Neuronal stem cell (in vitro differentiated cells): ENCODE results near the gene PNMA8B.
A peak's percentile ranks its signal among the peaks of the same experiment; 100 is the strongest.

Source experiments
- DNase-seq: peaks from one replicate; pipeline ENCODE4 v3.0.0-alpha.2; 2013; ENCODE audit warnings: low spot score
- H2AFZ ChIP-seq: one replicate; pipeline ENCODE4 v1.6.1; 2013; ENCODE audit warnings: mild to moderate bottlenecking, low read length, inconsistent platforms
- H2AK5ac ChIP-seq: 2 replicates; pipeline ENCODE4 v1.6.1; 2013; ENCODE audit warnings: low read depth, mild to moderate bottlenecking, inconsistent platforms, low read length, moderate library complexity, mixed read lengths
- H2BK120ac ChIP-seq: 2 replicates; pipeline ENCODE4 v1.6.1; 2013; ENCODE audit warnings: low read depth, mild to moderate bottlenecking, inconsistent platforms, low read length, moderate library complexity, mixed read lengths
- H2BK12ac ChIP-seq: one replicate; pipeline ENCODE4 v1.6.1; 2013; ENCODE audit warnings: low read length, inconsistent platforms
- H2BK15ac ChIP-seq: 2 replicates; pipeline ENCODE4 v1.6.1; 2013; ENCODE audit warnings: mild to moderate bottlenecking, low read length, inconsistent platforms, mixed read lengths
- H2BK5ac ChIP-seq: one replicate; pipeline ENCODE4 v1.6.1; 2013; ENCODE audit warnings: inconsistent platforms, mild to moderate bottlenecking, low read length, moderate library complexity
- H3K14ac ChIP-seq: one replicate; pipeline ENCODE4 v1.6.1; 2013; ENCODE audit warnings: low read length, inconsistent platforms
- H3K18ac ChIP-seq: 2 replicates; pipeline ENCODE4 v1.6.1; 2013; ENCODE audit warnings: low read length, inconsistent platforms
- H3K23ac ChIP-seq: 2 replicates; pipeline ENCODE4 v1.6.1; 2013; ENCODE audit warnings: low read depth, mild to moderate bottlenecking, mixed read lengths, low read length, inconsistent platforms; ENCODE audit not compliant: poor library complexity
- H3K27ac ChIP-seq: replicated peaks from 3 replicates; pipeline ENCODE4 v1.5.1; 2013; ENCODE audit warnings: low read length, inconsistent platforms
- H3K27me3 ChIP-seq, 3 experiments: 2 replicates each; pipeline ENCODE4 v1.6.1; 2013; ENCODE audit warnings: low read length in 3 of 3, mild to moderate bottlenecking in 2 of 3, inconsistent platforms in 1 of 3, low read depth in 1 of 3, mixed read lengths in 1 of 3, moderate library complexity in 1 of 3; ENCODE audit not compliant: control insufficient read depth in 3 of 3, insufficient read depth in 3 of 3
- H3K36me3 ChIP-seq, 2 donors: replicated peaks in 1 of 2; 2 replicates each; pipeline ENCODE4 v1.6.1; 2013; ENCODE audit warnings: low read length in 2 of 2; ENCODE audit not compliant: control insufficient read depth in 2 of 2, insufficient read depth in 2 of 2
- H3K4ac ChIP-seq: 2 replicates; pipeline ENCODE4 v1.6.1; 2013; ENCODE audit warnings: inconsistent platforms, mild to moderate bottlenecking, low read length, moderate library complexity
- H3K4me1 ChIP-seq, 2 donors: 1 replicate in 1 of 2; 2 replicates in 1 of 2; pipeline ENCODE4 v1.6.1; 2013; ENCODE audit warnings: low read length in 2 of 2, low read depth in 1 of 2; ENCODE audit not compliant: control insufficient read depth in 2 of 2, insufficient read depth in 1 of 2
- H3K4me2 ChIP-seq: one replicate; pipeline ENCODE4 v1.6.1; 2013; ENCODE audit warnings: mild to moderate bottlenecking, low read length, inconsistent platforms; ENCODE audit not compliant: insufficient read depth, poor library complexity, severe bottlenecking
- H3K4me3 ChIP-seq, 2 donors: 2 replicates each; pipeline ENCODE4 v1.5.1; 2013; ENCODE audit warnings: low read length in 2 of 2, mild to moderate bottlenecking in 2 of 2, inconsistent platforms in 1 of 2, moderate library complexity in 1 of 2
- H3K79me1 ChIP-seq: one replicate; pipeline ENCODE4 v1.6.1; 2013; ENCODE audit warnings: low read depth, mild to moderate bottlenecking, inconsistent platforms, low read length, moderate library complexity
- H3K9ac ChIP-seq: one replicate; pipeline ENCODE4 v1.6.1; 2013; ENCODE audit warnings: mild to moderate bottlenecking, low read depth, low read length, inconsistent platforms; ENCODE audit not compliant: poor library complexity
- H3K9me3 ChIP-seq, 2 donors: replicated peaks in 1 of 2; 2 replicates each; pipeline versions ENCODE3 to v1.6.1; 2013; ENCODE audit warnings: low read length in 2 of 2, mild to moderate bottlenecking in 2 of 2, inconsistent platforms in 1 of 2, low read depth in 1 of 2, mixed read lengths in 1 of 2, moderate library complexity in 1 of 2; ENCODE audit not compliant: control insufficient read depth in 2 of 2, insufficient read depth in 1 of 2
- H4K8ac ChIP-seq: one replicate; pipeline ENCODE4 v1.6.1; 2013; ENCODE audit warnings: low read depth, mild to moderate bottlenecking, inconsistent platforms, low read length, moderate library complexity
- H4K91ac ChIP-seq: one replicate; pipeline ENCODE4 v1.6.1; 2013; ENCODE audit warnings: low read length, low read depth, mild to moderate bottlenecking, inconsistent platforms; ENCODE audit not compliant: poor library complexity
- WGBS, 2 donors: extraction: QIAGEN DNeasy Blood & Tissue Kit; methylation state at CpG; one replicate each; pipeline ENCODE4 v1.1.7; 2013; ENCODE audit warnings: missing lambda C conversion rate in 2 of 2, mixed read lengths in 1 of 2; ENCODE audit not compliant: insufficient read length in 2 of 2, insufficient replicate concordance in 1 of 2; ENCODE audit errors: extremely low coverage in 2 of 2; 5-methylcytosine and 5-hydroxymethylcytosine counted together

Gene PNMA8B

GRCh38 chr19:46448601-46449000 is 47.1 kb downstream of the PNMA8B start:
- H3K9me3 ChIP-seq: peaks cover 0 to 8% of the 10 kb centered on the region in 2 donors
- H2BK5ac ChIP-seq: no peak overlapping the region
- H3K27me3 ChIP-seq: no peaks in the 10 kb centered on the region
- H2AFZ ChIP-seq: no peak overlapping the region
- no peak overlapping the region for H3K14ac ChIP-seq
- H3K4ac ChIP-seq: no peak overlapping the region
- H3K4me1 ChIP-seq: no peaks in the 10 kb centered on the region
- no peak overlapping the region for H2BK15ac ChIP-seq
- no peak overlapping the region for H2AK5ac ChIP-seq
- no peaks in the 10 kb centered on the region for H3K79me1 ChIP-seq
- no peak overlapping the region for H4K91ac ChIP-seq
- no peak overlapping the region for H4K8ac ChIP-seq
- WGBS, 2 donors: 100% methylated on average over 1 of the region's 10 CpGs; no CpG with 5 or more reads in 1 of the 2 donors
- no peak overlapping the region for H3K4me2 ChIP-seq
- no peak overlapping the region for H2BK120ac ChIP-seq
- no peak overlapping the region for H3K18ac ChIP-seq
- H3K36me3 ChIP-seq: no peaks in the 10 kb centered on the region
- H3K23ac ChIP-seq: no peak overlapping the region
- H3K27ac ChIP-seq: no peak overlapping the region
- DNase-seq: no peak
- H2BK12ac ChIP-seq: no peak overlapping the region
- H3K4me3 ChIP-seq: no peak overlapping the region
- no peak overlapping the region for H3K9ac ChIP-seq

GRCh38 chr19:46447824-46448223 is 47.8 kb downstream of the PNMA8B start:
- Histone ChIP-seq H2AFZ (peak overlapping the region; percentile 68), H2BK5ac (no peak overlapping the region), H2BK12ac (peak overlapping the region; percentile 50), H3K4me2 (no peak overlapping the region), H2BK15ac (no peak overlapping the region), H3K9me3 (peaks cover 0 to 8% of the 10 kb centered on the region in 2 donors), H3K23ac (no peak overlapping the region), H4K91ac (no peak overlapping the region), H3K14ac (no peak overlapping the region), H3K18ac (peak overlapping the region; percentile 45), H2BK120ac (no peak overlapping the region), H3K4me1 (no peaks in the 10 kb centered on the region), H3K36me3 (no peaks in the 10 kb centered on the region), H3K9ac (no peak overlapping the region), H4K8ac (no peak overlapping the region), H3K27me3 (no peaks in the 10 kb centered on the region), H3K27ac (no peak overlapping the region), H3K4ac (no peak overlapping the region), H2AK5ac (no peak overlapping the region), H3K79me1 (no peaks in the 10 kb centered on the region), H3K4me3 (no peak overlapping the region)
- WGBS, 2 donors: no CpG with 5 or more reads among the region's 5 CpGs
- DNase-seq: no peak

- Histone ChIP-seq H4K8ac (no peak overlapping the region), H2BK120ac (no peak overlapping the region), H2AK5ac (no peak overlapping the region), H2BK5ac (no peak overlapping the region), H3K4me2 (no peak overlapping the region), H3K9ac (no peak overlapping the region), H2BK15ac (no peak overlapping the region), H3K23ac (no peak overlapping the region), H3K9me3 (peaks cover 0 to 8% of the 10 kb centered on the region in 2 donors), H3K36me3 (no peaks in the 10 kb centered on the region), H3K18ac (no peak overlapping the region), H3K4ac (no peak overlapping the region), H3K14ac (no peak overlapping the region), H4K91ac (no peak overlapping the region), H3K4me3 (no peak overlapping the region), H2BK12ac (no peak overlapping the region), H3K4me1 (no peaks in the 10 kb centered on the region), H3K27ac (no peak overlapping the region), H2AFZ (no peak overlapping the region), H3K27me3 (no peaks in the 10 kb centered on the region), H3K79me1 (no peaks in the 10 kb centered on the region)
- WGBS, 2 donors: no CpG with 5 or more reads among the region's 3 CpGs
- no peak for DNase-seq
Observed at GRCh38 chr19:46447006-46447405, 48.7 kb downstream of the PNMA8B start.

GRCh38 chr19:46446021-46446420 is 49.6 kb downstream of the PNMA8B start:
- Histone ChIP-seq H3K23ac (no peak overlapping the region), H3K79me1 (no peaks in the 10 kb centered on the region), H3K18ac (no peak overlapping the region), H2BK120ac (no peak overlapping the region), H3K4me3 (no peak overlapping the region), H3K9me3 (peaks cover 0 to 8% of the 10 kb centered on the region in 2 donors), H3K36me3 (no peaks in the 10 kb centered on the region), H3K4me2 (no peak overlapping the region), H4K8ac (no peak overlapping the region), H4K91ac (no peak overlapping the region), H3K4ac (no peak overlapping the region), H3K9ac (no peak overlapping the region), H3K27me3 (no peaks in the 10 kb centered on the region), H2AFZ (no peak overlapping the region), H2BK15ac (no peak overlapping the region), H2BK5ac (no peak overlapping the region), H2BK12ac (no peak overlapping the region), H3K27ac (no peak overlapping the region), H3K14ac (no peak overlapping the region), H3K4me1 (no peaks in the 10 kb centered on the region), H2AK5ac (no peak overlapping the region)
- WGBS, 2 donors: no CpG with 5 or more reads among the region's 15 CpGs
- no peak for DNase-seq
